Measurements from ENCODE around the gene HES7.
A peak's percentile ranks its signal among the peaks of the same experiment; 100 is the strongest.

The HES7 gene

DNA sequence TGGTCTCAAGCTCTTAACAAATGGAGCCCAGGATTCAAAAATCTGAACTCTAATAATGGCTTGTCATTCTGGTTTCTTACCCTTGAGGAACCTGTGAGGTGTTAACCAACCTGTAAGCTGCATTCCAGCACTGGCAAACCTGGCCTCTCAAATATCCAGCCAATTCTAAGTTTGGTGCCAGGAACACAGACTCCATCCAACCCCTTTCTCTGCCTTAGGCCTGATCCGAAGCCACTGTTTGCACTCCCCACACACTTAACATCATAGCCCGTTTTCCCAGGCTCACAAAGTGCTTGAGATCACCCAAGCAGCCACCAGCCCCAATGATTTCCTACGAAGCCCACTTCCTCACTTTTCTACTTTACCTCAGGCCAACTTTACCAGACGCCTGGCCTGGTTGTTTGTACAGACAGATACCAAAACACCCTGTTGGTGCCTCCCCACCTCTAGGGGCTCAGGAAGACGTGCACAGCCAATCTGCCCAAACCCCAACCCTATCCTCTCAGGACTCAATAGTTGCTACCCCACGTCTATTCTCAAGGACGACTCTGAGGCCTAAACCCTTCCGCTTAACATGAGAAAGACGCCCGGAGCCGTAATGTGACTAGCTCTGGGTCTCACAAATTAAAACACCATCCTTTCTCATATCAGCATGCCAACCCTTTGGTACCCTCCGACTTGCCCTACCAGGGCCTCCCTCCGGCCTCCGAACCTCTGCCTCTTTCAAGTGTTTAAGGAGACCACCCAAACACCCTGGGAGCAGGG is 31.5 kb upstream of the HES7 start:
- DNase-seq = peak in 1 of 2 donors; percentile 26

DNA sequence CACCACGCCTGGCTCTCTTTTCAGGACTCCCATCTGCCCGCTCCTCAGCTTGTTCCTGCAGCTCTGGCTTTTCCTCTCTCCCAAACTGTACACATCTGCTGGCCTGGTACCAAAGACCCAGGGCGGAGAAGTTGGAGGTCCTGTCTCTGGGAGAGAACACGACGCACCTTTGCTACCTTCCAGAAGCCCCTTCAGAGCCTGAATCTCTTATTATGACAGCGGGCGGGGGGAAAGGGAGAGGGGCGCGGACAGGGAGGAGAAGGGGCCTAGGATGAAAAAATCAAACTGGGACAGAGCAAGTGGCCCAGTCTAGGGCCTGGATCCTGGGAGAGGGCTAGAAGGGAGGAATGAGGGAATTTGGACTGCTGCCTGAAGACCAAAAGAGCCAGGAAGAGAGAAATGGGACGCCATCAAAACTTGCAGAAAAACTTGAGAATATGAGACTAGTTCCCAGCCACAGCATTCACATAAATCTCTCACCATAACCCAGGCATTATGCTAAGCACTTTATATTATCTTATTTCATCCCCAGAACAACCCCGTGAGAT is 30.8 kb upstream of the HES7 start:
- DNase-seq = no peak

DNA sequence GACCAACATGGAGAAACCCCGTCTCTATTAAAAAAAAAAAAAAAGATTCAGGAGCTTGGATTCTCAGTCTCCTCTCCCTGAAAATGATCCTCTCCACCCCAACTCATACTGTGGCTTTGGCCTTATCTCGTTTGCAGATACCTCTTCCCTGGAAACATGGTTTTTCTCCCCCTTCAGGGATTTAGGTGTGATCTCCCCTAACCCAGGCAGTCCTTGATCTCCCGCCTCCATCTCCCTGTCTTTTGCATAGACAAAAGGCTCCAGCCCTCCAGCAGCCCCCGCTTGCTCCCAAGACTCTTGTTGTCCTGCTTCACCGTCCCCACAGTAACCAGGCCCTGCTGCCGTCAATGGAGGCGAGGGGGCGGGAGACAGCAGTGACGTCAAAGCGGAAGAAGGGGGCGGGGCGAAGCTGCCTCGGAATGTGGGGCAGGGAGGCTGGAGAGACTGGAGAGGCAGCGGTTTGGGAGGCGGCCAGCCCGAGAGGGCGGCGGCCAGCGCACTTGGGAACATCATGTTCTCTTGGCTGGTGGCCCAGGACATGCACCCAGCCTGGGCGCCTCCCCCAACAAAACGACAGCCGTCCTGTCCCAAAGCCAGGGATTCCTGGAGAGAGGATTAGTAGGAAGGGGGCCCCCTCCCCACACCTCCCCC is 30.2 kb upstream of the HES7 start:
- DNase-seq = peak; percentile 88 to 92

DNA sequence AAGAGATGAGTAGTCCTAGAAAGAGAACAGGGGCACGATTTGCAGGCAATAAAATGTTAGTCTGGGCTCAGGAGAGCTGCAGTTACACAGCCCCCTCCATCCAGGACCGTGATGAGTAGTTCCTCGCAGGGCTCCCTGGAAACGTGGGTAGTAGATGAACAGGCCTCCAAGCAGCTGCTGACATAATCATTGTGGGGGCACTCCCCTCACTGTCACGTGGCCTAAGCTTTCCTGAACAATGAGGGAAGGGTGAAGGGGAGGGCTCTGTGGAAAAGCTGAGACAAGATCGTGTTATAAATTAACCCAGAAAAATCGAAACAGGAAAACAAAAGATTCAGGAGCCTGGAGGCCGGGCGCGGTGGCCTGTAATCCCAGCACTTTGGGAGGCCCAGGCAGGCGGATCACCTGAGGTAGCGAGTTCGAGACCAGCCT is 29.6 kb upstream of the HES7 start:
- DNase-seq = peak; percentile 65 to 69

DNA sequence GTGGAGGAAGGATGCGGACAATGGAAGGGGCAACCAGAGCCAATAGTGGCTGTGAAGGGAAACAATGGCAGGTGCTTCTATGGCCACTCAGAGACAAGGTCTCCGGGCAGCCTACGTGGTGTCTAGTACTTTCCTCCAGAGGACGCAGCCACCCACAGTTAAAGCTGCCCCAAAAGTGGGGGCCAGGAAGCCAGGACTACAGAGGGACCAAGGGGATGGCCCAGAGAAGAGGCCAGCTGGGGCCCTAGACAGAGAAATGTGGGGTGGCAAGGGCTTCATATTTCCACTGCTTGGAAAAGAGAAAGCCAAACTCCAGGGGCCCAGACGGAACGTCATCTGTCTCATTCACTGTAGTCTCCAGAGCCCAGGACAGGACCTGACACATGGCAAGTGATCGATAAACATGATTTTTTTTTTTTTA is 29.1 kb upstream of the HES7 start:
- no peak for DNase-seq

DNA sequence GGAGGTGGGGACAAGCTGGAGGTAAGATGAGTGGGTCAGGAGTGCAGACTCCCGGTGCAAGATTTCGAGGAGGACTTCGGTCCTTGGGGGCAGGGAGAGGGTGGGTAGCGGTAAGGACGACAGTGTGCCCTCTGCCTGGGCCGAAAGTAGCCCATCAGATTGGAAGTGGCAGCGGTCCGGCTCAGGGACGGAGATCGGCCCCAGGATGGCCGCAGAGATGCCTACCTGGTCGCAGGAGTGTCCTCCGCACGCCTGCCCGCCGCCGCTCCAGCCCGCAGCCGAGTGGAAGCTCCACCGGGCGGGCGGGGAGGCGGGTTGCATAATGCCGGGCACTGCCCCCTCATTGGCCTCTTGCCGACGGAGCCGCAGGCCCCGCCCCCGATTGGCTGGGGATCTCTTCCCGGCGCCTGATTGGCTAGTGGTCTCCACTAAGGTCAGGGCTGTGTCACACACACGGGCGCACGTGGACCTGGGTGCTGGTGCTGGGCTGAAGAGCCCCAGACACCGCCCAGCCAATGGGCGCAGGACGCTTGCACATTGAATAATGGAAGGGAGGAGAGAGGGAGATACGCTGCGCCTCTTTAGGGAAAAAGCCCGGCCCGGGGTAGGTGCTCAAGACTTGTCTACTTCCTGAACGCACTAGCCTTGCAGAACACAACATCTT is 28.3 kb upstream of the HES7 start, which contains the start of gene PER1:
Gene PER1, minus strand, starts transcription at position 293 of the 664 bp plus-strand sequence. CDS start 1,698 bp downstream, outside the sequence.
- peak; percentile 87 to 95 for DNase-seq

DNA sequence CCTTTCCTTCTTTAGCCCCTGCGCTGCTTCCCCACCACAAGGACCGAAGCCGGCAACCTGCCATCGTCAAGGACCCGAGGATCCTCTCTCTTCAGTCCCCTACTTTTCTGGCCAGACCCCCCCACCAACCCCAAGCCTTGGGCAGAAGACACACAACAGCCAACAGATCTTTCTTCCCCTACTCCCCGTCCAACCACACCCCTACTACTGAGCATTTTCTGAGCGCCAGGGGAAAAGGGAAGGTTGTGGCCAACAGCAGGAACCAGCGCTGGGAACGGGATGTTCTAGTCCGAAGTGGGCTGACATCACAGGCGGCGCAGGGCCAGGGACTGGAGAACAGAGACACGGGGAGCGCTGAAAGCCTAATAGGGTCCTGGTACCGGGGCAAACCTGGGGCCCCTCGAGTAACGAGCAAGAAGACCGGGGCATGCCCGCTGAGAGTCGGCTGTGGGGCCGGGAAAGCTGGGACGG is 27.8 kb upstream of the HES7 start:
- DNase-seq = peak; percentile 46 to 47

DNA sequence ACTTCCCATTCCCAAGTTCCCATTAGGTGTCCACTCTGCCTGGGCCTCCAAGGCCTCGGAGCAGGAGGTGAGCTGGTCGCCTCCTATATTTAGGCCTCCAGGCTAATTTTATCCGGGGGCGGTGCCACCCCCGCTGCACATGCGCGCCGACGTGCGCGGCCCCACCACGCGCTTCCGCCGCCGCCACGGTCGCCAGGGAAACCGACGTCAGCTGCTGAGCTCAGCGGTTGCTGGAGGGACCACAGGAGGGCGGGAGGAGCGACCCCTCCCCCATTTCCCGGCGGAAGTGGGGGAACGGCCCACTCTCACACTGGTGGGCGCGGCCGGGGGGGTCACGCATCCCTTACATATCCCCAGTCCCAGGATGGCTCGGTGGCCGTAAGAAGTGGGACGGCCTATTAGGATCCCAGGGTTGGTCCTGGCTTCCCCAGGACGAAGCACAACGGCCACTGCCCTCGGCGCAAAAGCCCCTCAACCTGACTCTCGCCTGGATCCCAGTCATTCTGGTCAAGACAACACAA is 27.3 kb upstream of the HES7 start:
- peak; percentile 88 to 91 for DNase-seq

DNA sequence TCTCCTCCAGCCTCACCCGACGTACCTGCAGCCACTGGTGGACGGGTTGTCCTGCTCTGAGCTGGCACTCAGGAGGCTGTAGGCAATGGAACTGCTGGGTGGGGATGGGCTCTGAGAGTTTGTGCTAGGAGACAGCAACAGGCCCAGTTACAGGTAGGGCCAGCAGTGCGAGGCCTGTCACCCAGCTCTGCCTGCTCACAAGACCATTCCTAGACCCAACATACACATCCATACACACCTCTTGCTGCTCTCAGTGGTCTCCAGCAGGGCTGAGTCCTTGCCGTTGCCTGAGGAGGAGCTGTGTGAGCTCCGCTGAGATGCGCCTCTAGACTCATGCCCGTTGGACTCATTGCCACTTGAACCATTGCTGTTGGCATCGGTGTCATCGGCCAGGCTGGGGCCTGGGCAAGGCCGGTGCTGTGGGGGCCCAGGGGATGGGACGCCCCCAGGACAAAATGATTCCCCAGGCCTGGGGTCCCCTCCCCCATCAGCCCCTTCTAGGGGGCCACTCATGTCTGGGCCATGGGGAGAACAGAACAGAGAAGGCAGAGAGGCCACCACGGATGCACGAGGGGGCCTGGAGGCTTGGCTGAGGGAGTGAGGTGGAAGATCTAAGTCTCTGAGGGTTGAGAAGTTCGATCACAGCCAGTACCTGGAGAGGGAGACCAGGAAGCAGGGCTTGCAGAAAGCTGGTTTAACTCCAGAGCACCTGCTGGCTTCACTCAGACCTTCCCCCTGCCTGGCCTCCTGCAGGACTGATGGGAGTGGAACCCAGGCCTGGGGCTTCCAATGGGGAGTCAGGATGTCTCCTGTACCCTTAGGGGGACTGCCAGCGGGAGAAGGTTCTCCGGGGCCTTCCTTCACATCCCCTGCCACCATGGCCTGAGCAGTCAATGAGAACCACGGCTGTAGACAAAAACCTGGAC is 26.6 kb upstream of the HES7 start:
- DNase-seq = no peak

DNA sequence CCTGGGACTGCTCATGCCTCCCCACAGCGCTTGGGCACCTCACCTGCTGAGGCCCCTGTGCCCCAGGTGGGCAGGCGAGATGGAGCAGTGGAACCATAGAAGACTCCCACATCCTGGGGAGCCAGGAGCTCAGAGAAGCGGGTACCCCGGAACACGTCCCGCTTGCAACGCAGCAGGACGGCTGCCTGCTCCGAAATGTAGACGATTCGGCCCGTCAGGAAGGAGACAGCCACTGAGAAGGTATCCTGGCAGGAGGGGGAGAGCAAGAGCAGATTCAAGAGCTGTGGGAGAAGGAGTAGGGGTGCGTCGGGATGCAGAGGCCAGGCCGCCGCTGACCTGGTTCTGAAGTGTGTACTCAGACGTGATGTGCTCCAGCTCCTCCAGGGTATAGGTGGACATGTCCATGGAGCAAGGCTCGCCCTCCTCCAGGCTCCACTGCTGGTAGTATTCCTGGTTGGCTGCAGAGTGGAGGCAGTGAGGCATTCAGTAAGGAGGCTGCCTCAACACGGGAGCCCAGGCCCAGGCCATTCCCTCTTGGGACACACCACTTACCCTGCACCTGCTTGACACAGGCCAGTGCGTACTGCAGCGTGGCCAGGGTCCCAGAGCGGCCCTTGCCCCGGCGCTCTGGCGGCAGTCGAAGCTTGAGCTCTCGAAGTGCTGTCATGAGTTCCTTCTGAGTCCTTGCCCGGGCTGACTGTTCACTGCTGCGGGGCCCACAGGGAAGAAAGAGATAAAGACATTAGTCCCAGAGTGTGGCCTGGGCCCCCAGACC is 25.7 kb upstream of the HES7 start:
- DNase-seq = no peak

DNA sequence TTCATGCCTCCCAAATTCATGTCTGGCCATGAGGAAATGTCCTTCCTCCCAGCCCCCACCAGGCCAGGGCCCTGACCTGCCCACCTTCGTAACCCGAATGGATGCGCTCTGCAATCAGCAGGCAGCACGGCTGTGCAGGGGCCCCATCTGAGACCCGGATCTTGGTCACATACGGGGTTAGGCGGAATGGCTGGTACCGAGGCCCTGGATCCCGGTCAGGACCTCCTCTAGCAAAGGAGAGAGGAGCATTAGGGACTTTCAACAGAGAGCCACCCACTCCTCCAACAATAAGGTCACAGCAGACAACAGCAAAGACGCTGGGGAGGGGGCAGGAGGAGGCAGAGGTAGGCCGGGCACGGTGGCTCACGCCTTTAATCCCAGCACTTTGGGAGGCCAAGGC is 24.7 kb upstream of the HES7 start:
- DNase-seq = no peak

DNA sequence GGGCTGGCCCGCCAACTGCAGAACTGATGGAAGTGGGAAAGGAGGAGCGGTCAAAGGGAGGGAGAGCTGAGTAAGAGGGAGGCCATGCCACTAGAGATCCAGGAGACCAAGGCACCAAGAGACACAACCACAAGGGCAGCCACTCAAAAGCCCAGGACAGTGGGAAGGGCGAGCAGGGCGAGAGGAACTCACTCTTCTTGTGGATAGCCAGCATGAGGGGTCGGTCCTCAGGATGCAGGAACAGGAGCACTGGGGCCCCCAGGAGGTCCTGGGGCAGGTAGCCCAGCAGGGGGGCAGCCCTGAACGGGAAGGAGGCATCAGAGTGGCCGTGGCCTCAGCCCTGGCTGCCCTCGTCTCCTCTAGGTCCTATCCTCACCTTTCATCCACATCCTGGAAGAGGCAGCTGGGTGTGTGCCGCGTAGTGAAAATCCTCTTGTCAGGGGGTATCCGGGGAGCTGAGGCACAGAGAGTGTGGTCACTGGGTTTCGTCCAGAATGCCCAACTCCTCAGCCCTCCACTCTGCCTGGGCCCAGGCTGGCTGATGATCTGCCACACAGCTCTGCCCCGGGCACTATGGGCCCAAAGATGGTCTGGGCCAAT is 24.0 kb upstream of the HES7 start:
- DNase-seq = no peak

DNA sequence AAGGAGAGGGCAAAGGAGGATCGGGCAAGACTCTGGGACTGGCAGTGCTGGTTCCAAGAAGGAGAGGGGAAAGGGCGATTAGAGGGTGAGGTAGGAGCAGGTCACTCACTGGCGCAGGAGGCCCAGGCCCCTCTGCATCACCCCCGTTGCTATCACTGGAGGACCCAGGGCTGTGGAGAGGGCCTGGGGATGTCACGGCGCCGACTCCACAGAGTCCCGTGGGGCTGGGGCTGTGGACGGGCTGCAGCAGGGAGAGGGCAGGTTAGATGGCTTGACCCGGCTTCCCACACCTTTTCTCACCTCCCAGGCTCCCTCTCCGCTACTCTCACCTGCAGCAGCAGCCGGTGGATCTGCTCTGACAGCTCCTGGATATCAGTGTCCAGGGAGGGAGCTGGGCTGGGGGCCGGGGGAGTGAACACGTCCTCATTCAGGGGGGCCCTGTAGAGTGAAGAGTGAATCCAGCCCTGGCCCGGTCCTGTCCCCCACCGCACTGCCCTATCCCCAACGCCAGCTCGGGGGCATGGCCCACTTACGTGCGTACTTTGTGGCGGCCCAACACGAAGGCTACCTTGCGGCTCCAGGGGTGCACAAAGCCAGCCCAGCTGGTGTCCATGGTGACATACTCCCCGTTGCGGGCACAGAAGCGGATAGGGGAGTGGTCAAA is 23.4 kb upstream of the HES7 start:
- DNase-seq = no peak

DNA sequence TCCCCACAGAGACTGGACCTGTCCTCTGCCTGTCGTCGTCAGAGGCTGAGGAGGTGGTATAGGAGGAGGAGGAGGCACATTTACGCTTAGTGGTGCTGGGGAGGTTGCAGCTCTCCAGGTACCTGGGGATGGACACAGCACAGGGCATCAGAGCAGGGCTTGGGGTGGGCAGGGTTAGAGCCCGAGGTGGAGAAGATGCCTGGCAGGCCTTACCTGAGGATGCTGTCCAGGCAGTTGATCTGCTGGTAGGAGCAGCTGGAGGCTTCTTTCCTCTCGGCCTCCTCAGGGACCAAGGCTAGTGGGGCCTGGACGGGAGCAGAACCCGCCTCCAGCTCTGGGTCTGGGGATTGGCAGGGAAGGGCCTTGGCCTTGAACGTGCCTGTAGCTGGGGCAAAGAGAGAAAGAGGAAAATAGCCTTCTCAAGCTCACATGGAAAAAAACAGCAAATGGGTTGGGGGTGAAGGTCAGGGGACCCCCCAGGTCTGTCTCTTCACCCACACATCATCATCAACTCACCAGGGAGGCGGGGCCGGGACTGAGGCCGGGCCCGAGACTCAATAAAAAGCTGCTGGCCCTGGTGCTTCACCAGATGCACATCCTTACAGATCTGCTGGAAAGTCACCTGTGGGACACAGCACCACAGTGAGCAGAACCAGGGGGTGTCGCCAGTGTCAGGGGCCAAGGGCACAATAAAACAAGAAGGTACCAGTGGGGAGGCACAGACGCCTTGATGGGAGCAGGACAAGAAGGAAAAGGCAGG is 22.7 kb upstream of the HES7 start:
- no peak for DNase-seq

DNA sequence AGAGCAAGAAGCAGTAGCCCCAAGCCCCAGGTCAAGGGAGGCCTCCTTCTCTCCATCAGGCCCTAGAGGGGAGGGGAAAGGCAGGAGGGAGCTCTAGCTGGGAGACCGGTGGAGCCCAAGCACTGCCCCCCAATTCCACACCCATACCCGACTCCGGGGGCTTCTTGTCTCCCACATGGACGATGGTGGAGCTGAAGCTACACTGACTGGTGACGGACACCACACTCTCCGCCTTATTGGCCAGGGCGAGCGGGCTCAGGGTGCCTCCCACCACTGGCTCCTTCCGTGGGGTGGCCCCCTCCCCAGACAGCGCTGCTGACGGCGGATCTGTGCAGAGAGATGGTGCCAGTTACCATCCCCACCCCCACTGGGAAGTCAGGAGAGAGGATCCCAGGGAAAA is 21.9 kb upstream of the HES7 start:
- DNase-seq = no peak

DNA sequence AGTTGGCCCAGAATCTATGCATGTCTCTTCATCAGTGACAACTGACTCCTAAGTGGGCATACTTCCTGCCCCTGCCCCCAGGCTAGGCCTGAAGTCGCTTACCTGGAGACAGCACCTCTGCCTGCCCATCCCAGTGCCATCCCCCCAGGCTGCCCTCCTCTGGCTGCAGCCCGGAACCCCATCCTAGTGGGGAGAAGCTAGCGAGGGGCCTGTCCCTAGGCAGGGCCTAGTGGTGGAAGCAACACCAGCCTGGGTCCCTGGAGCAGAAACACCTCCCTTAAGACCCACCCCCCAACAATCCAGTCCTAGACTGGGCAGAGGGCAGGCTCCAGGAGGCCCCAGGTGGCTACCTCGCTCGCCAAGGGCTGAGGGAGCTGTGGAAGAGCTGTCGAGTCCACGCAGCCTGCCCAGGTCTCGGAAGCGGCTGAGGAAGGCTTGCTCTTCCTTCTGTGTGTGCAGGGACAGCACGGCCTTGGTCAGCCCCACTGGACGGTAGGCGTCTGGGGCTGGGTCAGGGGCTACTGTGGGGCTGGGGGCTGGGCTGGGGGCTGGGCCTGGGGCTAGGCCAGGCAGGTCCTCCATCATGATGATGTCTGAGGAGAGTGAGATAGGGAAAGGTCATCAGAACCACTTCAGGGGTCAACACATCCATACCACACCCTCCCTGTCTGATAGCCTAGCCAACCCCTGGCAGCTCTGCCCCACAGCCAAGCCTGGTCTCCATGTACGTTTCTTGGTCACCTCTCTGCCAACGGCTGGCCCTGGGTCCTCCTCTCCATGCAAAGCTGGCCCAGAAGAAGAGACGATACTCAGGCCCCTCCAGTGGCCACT is 20.7 kb upstream of the HES7 start:
- no peak for DNase-seq

DNA sequence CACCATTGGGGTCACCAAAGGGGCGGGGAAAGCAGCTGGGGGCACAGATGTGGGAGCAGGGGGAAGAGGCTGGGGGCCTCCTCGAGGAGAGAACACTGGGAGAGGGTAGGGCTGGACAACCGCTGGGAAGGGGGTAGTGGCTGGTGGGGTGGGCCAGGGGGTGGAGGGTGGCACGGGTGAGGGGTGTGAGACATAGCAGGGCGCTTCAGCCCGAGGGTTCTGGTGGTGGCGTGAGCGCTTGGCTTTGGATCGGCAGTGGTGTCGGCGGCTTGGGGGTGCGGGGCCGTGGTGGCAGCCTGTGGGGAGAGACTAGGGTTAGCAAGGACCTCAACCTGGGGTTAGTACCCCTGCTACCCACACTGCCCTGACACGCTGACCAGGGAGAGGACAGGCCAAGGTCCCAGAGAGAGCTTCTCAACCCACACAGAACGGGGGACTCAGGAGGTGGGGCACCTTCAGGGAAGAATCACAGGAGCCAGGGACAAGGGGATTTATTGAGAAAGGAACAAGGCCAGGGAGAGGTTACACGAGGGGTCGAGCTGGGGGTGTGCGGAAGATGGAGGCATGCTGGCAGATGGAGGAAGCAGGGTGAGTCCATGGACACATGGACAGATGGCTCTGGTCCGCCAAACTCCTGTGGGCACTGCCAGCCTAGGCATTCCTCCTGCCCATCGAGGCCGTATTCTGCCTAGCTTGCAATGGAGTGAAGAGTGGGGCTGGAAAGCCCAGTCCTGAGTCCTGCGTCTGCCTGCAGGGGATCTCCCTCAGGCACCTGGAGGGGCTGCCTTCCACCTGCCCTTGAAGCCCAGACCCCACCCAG is 19.9 kb upstream of the HES7 start:
- no peak for DNase-seq
